HG02610 (cell line): ENCODE data around the gene C16orf90.
"Not testable (repeated sequence)": the region's sequence is repeated elsewhere in the genome, so short reads cannot be mapped to it uniquely, and the experiment has no call there.

Source experiments
- ATAC-seq: cut with Tn5 transposase; IDR thresholded peaks from one replicate; pipeline ENCODE4 v1.9.1; 2021; ENCODE audit warnings: mild to moderate bottlenecking, moderate library complexity; ENCODE audit not compliant: unreplicated experiment

C16orf90 gene

DNA sequence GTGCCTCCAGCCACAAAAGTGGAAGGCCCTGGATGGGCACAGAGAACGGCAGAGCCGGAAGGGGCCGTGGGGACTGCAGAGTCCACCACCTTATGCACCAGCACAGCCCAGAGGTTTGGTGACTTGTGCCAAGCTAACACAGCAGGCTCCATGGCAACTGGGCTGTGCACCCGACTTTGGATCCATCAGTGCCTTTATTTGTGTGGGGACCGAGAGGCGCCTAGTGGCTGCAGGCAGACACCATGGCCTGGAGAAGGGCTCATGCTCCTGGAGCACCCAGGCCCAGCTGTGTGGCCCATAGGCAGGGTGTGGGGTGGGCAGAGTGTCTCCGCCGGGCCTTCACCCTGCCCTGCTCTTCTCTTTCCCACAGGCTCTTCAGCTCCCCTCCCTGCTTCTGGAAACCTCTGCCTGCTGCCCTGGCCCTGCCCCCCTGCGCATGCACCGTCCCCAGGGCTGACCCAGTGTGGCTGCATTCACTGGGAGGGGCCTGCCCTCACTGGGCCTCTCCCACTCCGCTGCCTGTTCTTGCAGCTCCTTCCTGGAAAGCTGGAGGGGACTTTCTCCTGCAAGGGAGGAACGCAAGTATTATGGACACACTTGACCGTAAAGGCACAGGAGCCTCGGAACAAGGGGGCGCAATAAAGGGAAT, 10.1 kb downstream of the C16orf90 start:
- no peak for ATAC-seq

DNA sequence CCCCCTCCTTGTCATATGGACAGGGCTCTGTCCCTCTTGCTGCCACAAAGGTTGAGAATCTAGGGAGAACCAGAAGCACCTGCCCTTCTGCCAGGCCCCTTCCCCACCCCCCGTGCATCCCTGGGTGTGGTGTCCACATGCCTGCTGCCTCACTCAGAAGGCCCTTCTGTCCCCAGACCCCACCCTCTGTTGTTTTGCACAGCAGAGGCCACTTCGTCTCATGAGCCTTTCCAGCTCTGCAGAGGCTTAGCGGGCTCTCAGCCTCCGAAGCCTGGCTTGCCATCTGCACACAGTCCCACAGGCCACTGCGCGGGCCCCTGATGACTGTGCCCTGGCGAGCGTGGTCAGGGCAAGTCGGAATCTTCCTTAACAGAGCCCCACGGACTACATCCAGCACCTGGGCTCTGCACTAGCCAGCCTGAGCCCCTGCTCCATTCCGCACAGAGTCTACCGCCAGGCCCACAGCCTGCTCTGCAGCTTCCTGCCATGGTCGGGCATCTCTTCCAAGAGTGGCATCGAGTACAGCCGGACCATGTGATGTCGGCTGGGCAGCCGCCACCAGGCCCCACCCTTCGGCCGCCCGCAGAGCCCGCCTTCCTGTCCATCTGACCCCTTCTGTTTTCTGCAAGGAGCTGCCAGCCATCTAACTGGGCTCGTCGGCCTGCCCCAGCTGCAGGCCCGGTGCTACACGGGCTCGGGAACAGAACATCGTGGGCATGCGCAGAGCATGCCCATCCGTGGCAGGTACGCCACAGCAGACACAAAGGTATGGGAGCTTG, 10.8 kb downstream of the C16orf90 start:
- ATAC-seq, result no peak

DNA sequence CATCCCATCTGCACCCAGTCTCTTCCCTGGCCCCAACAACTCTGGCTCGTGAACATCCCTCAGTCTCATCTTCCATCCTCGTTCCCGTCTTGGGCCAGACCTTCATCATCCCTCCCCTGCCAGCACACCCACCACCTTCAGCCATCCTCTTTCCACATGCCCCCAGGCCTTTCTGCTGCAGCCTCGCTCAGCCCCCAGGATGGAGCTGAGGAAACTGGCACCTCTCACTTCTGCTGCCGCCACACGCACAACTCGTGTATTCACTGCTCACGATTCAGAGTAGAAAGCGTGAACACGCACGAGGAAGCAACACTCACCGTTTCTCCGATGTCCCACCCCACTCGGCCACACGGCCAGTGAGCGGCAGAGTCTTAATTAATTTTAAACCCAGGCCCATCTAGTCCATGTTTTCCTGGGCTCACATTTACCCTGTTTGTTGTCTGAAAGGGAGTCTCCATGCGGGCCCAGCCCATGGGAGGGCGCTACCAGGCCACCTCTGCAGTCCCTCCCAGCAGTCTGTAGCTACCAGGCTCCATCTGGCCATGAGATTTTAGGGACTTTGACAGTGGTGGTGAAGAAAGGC, 12.5 kb downstream of the C16orf90 start:
- no peak for ATAC-seq

DNA sequence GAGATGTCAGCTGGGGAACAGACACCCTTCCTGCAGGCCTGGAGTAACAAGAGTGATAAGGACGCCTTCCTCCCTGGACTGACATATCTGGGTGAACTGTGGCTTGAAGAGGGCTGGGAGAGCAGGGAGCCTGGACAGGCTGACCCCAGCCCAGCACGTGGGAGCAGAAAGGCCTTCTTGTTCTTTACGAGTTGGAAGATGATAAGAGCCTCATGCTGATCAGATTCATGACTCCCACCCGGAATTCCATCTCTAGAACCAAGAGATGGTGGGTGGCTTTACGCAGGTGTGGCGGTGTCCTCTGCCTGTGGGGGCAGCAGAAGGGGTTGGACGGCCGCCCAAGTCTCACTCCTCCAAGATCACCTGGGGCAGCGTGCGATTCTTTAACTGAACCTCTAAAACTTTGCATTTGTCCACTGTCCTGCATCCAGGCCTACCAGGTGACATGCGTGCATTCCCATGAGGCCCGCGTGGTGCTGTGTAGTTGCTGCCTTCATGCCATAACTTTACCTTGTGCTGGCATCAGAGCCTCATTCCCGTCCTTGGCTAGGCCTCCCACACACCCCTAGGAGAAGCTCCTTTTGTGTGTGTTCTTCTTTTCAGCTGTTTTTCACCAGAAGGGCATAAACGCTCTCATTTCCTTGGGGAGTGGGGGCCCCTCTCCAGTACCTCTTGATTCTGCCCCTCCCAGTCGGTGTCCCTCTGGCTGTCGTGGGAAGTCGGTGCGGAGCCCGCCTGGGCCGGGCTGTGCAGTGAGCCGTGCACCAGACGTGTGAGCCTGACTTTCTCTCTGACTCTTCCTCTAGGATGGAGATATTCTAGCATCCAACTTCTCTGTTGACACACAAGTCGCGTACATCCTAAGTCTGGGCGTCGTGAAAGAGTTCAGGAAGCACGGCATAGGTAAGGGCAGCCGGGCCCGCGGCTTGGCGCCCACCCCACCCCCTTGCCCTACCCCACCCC, 13.3 kb downstream of the C16orf90 start:
- ATAC-seq, result no peak

DNA sequence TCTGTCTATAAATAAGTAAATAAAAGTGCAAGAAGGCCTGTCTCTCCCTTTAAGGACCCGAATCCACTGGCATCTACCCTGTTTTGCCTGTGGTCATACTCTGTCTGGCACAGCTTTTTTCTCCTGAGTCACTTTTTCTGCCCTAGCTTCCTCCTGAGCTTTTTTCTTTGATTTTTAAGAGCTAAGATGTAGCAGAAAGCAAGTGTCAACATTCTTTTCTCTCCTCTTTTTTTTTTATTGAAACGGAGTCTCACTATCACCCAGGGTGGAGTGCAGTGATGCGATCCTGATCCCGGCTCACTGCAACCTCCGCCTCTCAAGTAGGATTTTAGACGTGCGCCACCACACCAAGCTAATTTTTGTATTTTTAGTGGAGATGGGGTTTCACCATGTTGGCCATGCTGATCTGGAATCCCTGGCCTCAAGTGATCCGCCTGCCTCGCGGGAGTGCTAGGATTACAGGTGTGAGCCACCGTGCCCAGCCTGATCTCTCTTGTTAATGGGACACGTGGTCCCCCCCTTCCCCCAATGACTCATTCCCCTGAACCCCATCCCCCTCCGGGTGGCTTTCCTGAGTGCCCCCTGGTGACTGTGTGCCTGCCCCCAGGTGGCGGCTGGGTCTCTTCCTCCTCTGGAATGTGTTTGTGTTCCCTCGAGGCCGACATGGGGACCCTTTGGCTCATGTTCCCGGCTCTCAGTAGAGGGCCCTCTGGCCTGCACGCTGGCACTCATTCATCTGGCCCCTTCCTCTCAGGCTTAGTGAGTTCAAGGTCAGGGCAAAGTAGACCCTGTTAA, 14.2 kb downstream of the C16orf90 start:
- ATAC-seq, result no peak

DNA sequence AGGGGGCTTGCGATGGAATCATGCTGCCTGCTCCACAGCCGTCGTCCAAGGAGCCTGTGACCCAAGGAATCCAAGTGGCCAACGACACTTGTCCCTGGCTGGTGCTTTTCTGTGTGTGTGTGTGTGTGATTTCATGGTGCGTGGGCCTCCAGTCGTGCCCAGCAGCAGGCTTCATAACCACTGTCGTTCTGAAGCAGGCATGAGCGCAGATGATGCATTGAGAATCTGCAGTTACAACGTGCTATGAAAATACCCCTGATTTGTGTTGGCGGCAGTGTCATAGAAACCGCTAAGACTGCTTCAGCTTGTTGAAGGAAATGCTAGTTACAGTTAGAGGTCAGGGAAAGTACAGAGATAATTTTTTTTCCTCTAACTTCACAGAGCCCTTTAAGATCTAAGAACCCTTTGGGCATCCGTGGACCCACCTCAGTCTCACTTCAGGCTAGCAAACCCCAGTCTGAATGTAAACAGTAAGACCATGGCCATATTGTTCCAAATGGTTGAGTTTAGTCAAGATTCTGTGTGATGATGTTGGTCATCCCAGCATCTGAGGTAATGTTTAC, 15.6 kb downstream of the C16orf90 start:
- ATAC-seq, result no peak

DNA sequence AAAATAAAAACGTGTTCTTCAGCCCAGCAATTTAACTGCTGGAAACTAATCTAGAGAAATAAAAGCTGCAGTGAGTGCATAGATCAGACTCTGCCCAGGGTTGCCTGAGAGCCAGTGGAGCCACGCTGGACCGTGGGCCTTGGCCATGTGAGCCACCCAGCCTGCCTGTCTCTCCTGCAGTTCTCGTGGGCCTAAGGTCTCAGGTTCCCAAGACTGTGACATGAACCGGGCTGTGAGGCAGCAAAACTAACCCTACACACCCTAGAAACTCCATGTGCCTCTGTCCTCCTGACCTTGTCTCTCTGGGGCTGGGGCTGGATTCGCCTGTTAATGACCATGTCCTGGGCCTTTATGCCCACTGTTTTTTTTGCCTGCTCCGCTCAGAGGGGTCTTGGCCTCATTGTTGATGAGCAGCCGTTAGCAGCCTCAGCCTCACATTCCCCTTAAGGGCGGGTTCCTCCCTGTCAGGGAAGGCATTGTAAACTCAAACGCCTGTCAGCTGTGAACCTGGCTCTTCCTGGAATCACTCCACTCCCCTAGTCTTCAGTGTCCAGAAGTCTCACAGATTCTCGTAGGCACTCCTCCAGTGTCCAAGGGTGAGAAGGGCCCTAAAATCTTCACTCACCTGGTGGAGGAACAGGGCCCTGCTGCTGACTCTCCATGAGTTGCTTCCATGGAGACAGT, 16.9 kb downstream of the C16orf90 start:
- no peak for ATAC-seq

DNA sequence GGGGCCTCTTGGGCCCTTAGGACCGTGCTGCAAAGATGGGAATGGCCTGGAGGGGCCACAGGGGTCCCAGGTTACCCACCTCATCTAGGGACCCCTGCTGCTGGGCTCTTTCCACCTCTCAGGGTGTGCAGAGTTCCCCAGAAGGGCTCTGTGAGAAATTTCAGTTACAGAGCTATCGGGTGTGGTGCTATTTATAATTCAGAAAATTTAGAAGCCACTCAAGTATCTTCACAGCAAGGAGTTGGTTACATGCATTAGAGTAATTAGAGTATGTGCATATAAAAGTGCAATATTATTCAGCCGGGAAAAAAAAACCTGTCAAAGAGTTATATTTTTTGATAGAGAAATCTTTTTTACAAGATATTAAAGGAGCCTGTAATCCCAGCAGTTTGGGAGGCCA, 18.9 kb downstream of the C16orf90 start:
- ATAC-seq, result no peak

DNA sequence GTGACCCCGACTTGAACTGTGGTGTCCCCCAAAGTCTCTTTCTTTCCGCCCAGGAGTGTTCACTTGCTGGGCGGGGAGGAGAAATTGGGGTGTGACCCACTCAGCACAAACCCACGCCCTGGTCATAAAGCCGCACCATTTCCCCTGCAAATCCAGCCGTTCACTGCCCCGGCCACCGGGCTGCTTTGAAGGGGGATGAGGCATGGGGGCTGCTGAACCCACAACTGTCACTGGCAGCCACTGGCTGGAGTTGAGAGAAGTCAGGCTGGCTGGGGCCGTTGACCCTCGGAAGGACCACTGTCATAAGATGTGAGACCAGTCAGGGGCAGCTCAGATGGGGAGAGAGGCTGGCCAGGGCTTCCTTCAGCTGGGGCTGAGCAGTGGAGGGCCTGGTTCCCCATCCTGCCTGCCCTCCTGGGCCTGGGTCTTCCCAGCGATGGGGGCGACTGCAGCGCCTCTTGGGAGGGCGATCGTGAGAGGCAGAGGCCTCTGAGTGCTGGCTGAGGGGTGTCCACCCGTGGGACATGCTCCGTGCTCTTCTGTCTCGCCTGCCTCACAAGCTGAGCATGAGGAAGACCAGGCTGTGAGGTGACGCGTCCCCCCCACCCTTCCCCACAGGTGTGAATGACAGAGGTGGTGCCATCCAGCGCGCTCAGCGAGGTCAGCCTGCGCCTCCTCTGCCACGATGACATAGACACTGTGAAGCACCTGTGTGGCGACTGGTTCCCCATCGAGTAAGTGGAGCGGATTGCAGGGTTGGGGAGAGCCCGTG, 19.5 kb downstream of the C16orf90 start:
- no peak for ATAC-seq

DNA sequence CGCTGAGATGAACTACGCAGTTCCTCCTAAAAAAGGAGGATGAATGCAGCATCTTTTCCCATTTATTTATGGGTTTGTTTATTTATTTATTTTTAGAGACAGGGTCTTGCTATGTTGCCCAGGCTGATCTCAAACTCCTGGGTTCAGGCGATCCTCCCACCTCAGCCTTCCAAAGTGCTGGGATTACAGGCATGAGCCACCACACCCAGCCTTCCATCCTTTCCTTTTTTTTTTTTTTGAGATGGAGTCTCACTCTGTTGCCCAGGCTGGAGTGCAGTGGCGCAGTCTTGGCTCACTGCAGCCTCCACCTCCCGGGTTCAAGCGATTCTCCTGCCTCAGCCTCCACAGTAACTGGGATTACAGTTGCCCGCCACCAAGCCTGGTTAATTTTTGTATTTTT, 20.4 kb downstream of the C16orf90 start:
- not testable (repeated sequence) for ATAC-seq

DNA sequence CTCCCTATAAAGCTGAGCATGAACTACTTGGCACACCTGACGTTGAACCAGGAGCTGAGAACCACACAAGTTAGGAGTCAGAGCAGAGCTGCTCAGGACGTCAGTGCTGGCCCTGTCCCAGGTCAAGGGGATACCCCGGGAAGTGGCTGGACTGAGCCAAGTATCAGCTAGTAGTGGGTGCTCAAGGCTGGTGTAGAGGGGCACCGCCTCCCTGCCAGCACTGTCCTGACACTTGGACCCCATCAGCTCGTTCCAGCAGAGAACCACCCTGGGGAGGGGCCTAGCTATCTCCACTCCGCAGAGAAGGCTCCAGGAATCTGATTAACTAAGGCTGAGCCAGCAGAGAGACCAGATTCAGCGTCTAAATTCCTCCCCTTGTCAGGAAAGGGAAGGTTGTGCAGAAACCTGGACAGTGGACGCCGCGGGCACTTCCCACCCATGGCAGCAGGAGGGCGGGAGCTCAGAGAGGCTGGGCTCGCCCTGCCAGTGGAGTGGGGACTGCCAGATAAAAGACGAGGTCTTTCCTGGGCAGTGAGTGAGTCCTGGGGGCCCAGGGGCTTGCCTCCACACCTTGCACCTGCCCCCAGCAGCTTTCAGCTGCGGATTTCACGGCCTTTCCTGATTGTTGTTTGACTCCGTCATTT, 21.0 kb downstream of the C16orf90 start:
- ATAC-seq, result no peak

DNA sequence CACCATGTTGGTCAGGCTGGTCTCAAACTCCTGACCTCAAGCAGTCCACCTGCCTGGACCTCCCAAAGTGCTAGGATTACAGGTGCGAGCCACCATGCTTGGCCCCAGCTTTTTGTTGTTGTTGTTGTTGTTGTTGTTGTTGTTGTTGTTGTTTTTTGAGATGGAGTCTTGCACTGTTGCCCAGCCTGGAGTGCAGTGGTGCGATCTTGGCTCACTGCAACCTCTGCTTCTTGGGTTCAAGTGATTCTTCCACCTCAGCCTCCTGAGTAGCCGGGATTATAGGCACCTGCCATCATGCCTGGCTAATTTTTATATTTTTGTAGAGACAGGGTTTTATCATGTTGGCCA, 21.7 kb downstream of the C16orf90 start:
- ATAC-seq, result not testable (repeated sequence)

DNA sequence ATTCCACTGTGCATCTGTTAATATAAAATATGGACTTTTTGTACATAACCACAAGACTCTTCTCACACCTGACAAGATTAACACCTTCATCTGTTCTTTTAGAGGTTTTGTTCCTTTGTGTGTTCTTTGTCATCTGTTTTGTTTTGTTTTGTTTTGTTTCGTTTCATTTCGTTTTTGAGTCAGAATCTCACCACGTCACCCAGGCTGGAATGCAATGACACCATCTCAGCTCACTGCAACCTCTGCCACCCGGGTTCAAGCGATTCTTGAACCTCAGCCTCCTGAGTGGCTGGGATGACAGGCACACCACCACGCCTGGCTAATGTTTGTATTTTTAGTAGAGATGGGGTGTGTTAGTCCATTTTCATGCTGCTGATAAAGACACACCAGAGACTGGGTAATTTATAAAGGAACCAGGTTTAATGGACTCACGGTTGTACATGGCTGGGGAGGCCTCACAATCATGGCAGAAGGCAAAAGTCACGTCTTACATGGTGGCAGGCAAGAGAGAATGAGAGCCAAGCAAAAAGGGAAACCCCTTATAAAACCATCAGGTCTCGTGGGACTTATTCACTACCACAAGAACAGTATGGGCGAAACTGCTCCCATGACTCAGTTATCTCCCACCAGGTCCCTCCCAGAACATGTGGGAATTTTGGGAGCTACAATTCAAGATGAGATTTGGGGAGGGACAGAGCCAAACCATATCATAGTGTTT, 22.3 kb downstream of the C16orf90 start:
- ATAC-seq, result no peak

DNA sequence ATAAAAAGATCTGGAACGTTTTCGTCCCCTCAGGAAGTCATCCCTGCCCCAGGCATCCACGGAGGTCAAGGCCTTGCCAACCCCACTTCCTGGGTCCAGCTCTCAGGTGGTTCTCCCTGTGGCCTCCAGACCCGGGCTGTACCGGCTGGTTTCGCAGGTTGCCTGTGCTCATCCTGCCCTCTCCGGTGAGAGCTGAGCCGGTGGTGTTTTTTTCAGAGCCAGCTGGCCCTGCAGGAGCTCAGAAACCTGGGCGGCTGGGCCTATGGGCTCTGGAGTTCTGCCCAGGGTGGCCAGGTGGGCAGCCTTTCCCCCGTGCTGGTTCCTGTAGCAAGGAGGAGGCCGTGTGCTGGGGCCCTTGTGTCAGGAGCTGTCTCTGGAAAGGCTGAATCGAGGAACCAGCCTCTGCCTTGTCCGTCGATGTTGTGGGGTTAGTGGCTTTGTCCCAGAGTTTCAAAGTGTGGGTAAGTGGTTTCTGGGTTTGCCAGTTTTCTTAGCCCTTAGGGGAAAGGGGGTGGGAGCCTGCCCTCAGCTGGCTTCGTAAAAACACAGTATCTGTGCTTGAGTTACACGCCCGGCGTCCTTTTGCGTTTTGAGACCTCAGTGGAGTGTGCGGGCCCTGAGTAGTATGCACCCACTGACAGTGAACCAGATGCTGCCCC, 23.6 kb downstream of the C16orf90 start:
- no peak for ATAC-seq

DNA sequence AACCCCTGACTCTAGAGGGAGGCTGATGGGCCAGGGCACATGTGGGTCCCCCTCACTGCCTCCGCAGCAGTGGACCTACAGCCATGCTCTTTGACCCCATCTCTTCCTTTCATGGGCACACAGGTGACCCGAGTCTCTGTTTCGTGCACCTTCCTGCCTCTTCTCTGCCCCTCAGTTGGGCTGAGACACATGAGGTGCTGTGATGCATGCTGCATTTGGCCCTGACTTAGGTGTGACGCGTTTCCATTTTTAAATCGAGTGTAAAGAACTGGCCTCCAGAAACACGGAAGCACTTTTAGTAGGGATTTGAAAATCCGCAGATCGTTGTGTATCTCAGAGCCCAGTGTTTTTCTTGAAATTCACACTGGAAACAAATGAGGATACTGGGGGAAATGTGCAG, 24.6 kb downstream of the C16orf90 start:
- no peak for ATAC-seq

DNA sequence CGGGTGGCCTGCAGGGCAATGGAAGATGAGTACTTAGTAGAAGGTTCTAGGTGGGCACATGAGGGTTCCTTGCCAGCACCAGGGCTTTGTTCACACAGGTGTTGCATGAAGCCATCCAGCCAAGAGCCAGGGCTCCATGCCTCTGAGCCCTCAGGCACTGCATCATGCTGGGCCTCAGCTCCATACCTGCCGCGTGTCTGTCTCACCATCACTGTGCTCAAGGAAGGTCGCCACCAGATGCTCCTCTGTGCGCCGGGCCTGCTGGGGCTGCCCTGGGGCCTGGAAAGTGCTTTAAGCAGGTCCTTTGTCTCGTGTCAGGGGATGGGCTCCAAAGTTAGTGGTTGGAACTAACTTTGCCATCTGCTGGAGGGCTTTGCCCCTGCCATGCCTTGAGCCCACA, 25.6 kb downstream of the C16orf90 start:
- ATAC-seq, result no peak

DNA sequence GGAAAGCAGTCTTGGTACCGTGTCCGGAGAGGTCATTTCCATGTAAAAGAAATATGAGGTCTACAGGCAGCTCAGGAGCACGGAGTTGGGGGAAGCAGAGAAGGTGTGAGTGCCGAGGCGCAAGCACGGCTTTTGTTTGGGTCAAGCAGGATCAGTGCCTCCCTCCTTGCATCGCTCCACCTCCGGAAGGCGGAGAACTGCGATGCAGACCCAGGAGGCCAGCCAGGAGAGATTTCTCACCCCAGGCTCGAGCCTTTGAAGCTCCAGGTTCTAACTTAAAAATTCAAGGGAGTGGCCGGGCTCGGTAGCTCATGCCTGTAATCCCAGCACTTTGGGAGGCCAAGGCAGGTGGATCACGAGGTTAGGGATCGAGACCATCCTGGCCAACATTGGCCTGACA, 26.8 kb downstream of the C16orf90 start:
- ATAC-seq, result no peak
